ENCODE data around the gene GPR61.

Gene GPR61, protein sequence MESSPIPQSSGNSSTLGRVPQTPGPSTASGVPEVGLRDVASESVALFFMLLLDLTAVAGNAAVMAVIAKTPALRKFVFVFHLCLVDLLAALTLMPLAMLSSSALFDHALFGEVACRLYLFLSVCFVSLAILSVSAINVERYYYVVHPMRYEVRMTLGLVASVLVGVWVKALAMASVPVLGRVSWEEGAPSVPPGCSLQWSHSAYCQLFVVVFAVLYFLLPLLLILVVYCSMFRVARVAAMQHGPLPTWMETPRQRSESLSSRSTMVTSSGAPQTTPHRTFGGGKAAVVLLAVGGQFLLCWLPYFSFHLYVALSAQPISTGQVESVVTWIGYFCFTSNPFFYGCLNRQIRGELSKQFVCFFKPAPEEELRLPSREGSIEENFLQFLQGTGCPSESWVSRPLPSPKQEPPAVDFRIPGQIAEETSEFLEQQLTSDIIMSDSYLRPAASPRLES

DNA sequence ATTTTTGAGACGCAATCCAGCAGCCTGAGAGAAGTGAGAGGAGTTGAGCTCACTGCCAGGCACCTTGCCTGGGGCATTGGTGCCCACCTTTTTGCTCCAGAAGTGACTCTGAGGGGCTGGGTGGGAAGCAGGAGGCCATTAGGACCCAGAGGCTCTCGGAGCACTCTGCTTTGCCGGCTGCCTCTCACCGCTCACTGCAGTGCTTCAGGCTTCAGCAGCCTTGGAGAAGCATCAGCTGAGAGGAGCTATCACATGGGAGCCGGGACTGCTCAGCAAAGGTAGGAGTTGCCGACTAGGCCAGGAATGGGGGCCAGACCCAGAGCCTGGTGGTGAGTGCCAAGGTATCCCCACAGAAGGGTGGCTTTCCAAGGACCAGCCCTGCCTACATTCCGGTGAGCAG lies at the start of gene GPR61:
Gene GPR61 (plus strand): TSS at position 197 of the 400 bp plus-strand sequence. CDS start 3,151 bp downstream, outside the sequence.
- no peak for DNase-seq

DNA sequence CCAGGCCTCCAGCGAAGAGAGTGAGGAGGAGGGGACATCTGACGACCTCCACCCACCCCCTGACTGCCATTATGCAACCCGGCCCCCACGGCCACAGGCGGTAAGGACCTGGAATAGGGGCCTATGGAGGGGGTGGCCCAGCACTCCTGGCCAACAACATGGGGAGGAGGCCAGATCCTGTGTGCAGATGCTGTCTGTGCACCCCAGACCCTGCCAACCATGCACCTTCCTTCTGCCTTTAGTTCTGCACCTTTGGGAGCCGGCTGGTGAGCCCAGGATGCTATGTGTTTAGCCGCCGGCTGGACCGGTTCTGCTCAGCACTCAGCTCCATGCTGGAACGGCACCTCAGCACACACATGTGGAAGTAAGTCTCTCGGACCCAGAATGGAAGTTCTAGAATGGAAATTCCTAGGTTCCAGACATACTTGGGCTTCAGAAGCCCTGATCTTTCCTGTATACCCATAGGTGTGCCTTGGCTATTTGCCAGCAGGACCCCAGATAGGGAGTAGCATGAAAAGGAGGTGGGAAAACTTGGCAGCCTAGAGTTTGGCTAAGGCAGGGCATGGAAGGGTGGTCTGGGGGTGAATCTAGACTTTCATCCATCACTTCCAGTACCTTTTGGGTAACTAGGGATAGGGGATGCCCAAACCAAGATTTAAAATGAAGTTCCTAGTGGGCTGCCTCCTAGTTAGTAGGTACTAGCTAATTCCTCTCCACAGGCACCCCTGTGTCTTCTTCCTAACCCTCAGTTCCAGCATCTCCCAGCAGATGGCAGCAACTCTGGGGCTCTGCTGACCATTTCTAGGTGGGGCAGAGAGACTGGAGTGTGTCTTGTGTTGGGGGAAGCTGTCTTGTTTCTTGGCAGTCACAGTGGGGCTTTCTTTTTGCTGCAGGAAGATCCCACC lies 49.4 kb upstream of the GPR61 start:
- no peak for DNase-seq

DNA sequence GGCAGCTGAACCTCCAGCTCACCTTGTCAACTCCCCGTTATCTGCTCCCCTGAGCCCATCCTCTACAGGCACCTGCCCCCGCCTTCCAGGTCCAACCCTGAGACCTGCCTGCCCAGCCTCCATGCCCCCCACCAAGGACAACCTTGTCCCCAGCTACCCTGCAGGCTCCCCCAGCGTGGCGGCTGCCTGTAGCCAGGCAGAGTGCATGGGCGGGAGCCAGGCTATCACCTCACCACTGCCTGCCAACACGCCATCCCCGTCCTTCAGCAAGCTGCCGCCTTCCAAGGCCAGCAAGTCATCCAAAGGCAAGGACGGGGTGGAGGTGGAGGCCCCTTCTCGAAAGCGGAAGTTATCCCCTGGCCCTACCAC lies 48.8 kb upstream of the GPR61 start:
- DNase-seq = no peak

DNA sequence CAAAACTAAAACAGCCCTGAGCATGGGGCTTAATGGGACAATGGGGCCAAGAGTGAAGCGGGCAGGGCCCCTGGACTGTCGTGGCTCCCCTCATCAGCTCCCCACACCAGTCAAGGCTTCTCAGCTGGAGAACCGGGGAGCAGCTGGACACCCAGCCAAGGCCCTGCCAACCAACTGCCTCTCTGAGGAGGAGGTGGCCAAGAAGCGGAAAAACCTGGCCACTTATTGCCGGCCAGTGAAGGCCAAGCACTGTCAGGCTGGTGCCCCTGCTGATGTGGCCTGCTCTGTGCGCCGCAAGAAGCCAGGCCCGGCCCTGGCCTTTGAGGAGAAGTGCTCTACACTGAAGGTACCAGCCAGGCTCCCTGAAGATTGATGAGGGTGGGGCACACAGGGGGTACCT lies 48.3 kb upstream of the GPR61 start:
- DNase-seq = no peak

DNA sequence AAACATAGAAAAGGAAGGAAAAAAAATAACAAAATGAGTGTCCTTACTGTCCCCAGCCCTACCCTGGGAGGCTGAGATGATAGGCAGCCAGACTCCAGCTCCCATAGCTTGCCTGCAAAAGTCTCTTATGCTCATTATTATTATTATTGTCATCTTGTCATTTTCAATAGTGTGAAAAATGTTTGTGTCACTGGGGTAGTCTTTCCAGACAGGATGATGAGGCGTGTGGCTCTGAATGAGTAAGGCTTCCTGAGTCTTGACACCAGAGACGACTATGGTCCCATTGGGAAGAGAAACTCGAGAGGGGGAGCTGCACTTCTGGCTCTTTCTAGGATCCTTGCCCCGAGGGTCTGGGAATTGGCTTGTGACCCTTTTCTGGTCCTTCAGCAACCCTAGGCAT lies 46.9 kb upstream of the GPR61 start:
- no peak for DNase-seq

DNA sequence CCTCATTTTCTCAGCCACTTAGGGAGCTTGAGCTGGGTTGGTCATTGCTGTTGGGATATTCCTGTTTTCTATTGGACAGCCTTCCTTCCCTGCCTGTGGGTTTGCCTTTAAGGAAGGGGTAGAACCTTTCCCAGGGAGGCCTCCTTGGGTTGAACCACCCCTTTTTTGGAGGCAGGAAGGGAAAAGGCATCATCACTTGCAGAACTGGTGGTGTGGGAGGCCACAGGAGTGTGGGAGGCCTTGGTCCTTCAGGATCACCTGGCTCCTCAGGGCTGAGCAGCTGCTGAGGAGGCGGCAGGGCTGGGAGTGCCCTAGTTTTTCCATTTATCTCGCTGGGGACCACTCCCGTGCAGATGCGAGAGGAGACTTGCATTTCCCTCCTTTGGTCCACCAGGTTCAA lies 46.4 kb upstream of the GPR61 start:
- DNase-seq = no peak

DNA sequence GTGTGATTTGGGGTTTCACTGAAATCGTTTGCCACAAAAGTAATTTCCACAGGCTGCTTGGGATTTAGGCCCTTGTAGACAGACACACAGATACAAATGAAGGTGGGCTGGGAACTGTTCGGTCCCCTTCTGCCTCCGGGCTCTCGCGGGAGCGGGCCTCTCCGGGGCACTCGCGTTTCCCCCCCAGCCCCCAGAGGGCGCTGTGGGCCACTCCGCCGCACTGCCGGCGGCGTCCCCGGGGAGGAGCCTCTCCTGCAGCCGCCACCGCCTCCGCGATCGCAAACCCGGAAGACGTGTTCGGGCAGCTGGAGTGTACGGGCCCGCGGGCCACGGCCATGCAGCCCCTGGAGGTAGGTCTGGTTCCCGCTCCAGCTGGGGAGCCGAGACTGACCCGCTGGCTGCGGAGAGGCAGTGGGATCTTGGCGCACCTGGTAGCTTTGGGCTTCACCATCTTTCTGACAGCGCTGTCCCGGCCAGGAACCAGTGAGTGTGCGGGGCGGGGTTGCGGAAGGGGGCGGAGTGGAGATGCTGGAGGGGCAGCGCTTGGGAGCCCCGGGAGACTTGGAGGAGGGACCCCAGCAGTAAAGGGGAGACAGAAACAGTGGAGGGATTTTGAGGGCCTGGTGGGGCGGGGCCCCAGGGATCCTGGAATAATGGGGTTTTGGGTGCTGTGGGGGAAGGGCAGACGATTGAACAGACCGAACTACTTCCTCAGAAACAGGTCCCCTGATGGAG lies 45.7 kb upstream of the GPR61 start, which contains the start of gene CYB561D1:
Gene CYB561D1 (plus strand): TSS at position 290 of the 735 bp plus-strand sequence. CDS start 46 bp downstream, at position 336.
- peak; percentile 72 for DNase-seq

DNA sequence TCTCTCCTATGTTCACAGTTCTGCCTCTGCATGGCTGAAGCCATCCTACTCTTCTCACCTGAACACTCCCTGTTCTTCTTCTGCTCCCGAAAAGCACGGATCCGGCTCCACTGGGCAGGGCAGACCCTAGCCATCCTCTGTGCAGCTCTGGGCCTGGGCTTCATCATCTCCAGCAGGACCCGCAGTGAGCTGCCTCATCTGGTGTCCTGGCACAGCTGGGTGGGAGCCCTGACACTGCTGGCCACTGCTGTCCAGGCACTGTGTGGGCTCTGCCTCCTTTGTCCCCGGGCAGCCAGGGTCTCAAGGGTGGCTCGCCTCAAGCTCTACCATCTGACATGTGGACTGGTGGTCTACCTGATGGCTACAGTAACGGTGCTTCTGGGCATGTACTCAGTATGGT lies 43.9 kb upstream of the GPR61 start:
- DNase-seq = no peak

DNA sequence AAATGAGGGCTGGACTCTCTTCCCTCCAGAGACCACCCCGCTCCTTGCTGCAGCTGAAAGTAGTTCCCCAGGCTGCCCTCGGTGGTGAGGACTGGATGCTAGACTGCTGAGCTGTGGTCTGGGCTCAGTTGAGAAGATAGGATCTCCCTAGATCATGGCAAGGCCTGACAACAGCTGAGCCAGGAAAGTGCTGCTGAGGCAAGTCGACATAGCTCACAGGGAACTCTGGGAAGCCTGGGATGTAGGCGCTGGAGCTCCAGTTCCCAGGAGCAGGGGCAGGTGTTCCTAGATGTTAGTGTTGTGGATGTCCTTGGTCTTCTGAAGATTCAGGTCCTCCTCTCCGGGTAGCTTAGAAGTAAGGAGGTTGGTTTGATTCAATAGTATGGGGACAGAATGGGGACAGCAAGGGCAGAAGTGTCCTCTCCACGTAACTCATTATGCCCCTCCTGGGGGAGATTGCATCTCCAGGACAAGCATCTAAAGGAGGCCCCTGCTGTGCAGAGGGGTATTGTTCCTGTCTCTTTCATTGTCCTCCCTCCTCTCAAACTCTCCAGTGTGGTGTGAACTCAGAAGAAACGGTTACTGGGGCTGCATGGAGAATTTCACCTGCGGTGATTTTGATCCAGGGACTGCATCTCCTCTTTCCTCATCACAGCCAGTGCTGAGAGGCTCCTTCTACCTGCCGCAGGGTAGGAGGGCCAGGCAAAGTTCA lies 42.1 kb upstream of the GPR61 start:
- no peak for DNase-seq

DNA sequence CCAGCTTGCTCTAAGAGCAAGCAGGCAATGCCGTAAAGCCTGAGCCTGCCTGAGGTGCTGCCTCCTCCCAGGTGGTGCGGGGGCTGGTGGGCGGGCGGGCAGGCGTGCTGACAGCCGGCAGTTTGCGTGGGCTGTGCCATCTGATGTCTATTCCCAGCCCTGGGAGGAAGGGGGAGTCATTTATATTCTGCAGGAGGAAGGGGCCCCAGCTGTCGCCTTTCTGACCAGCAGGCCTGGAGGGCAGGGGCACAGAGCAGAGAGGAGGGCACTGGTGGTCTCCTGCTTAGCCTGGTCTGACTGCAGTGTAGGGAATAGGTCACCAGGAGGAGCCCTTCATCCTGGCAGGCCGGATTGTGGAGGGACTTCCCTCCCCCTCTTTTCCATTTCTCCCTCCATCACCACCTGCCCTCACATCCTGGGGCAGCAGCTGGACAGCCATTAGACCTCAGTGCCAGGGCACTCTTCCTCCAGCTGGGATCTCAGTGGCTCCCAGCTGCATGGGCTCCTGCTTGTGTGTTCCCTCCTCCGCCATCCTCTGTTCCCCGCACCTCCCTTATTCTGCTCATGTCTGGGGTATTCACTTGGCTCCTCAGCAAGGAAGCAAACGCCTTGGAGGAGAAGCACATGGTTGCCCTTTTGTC lies 41.4 kb upstream of the GPR61 start:
- no peak for DNase-seq

DNA sequence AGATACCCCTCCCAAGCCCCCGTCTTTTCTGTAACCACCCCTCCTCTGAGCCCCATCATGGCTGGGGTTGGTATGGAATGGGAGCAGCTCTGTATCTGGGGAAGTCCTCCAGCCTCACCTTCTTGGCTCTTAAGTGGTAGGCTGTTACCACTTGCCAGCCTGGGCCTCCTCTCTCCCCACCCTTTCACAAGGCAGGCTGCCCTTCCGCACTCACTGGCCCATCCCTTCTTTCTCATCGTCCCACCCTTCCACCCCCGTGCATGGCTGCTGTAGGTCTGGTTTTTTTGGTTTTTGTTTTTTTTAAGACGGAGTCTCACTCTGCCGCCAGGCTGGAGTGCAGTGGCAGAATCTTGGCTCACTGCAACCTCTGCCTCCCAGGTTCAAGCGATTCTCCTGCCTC lies 40.6 kb upstream of the GPR61 start:
- no peak for DNase-seq

DNA sequence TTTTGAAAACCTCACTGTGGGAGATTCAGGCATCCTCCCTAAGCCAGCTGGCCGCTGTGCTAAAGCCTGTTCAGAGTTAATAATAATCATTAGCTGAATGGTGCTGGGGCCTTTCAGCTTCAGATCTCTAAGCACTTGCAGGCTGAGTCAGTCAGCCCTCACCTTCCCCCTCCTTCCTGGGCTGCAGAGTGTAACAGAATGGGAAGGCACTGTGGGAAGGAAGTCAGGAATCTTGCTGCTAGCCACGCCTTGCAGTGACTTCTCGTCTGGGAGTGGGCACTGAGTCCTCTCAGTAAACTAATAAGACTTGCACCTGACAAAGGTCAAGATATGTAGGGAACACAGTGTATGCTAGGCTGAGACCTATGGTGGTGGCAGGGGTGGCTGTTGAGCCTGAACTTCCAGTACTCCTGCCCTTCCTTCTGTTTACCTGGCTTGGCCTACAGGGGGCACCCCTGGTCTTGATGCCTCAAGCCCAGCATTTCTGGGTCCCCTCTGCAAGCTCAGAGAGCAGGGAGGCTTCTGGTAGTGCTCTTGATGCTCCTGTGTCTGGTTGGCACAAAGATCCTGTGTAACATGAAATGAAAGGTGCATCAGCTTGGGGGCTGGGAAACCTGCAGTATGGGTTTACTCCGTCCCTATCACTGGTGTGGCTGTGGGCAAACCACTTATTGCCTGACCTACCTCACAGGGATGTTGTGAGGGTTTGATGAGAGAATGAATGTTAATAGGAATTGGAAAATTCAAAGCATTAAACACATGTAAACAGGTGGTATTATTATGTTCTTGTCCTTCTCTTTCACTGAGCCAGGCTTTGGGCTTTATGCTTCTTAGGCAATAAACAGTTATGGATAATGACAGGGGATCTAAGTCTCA lies 39.8 kb upstream of the GPR61 start:
- DNase-seq = no peak

DNA sequence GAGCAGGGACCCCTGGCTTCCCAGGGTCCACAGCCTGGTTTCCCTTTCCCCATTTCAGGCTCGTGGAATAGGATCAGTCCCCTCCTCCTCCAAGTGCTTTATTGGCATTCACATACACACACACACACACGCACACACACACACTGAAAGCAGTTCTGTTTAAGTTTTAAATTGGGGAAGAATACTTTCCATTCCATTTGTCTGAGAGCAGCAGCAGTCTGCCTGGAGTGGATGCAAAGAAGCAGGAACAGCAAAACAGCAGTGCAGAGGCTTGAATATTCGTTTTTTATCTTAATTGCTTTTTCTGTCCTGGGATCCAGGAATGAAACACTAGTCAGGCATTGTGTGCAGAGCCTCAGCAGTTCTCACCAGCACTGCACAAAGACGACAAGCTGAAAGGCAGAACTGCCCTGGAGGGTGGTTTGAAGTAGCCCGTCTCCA lies 38.7 kb upstream of the GPR61 start:
- DNase-seq = no peak

DNA sequence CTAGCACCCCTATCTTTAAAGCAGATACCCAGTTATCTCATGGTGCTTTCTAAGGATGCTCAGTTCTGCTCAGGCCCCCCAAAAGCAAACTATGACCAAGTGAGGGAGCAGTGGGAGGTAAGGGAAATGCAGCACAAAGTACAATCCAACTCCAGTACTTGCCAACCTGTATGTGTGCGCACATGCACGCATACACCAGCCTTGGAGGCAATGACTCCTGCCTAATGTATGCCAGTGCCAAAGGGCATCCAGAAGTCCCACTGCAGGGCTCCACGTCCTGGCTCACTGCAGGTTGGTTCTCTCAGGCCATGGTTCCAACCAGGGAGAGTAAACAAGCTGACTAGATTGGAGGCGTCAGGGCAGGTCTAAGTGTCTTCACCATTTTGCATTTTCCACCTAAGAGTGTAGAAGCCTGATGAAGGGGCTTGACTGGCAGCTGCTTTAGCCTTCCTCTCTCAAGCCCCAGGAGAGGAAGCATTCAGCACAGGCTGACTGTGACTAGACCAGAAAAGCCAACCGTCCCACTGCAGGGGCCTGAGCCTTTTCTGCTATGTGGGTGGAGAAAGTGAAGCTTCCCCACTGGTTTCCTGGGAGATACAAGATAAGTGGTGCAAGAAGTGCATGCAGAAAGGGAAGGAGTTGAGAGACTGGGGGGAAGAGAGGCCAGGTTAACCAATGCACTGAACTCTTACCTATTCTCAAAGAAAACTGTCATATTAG lies 37.9 kb upstream of the GPR61 start:
- no peak for DNase-seq

DNA sequence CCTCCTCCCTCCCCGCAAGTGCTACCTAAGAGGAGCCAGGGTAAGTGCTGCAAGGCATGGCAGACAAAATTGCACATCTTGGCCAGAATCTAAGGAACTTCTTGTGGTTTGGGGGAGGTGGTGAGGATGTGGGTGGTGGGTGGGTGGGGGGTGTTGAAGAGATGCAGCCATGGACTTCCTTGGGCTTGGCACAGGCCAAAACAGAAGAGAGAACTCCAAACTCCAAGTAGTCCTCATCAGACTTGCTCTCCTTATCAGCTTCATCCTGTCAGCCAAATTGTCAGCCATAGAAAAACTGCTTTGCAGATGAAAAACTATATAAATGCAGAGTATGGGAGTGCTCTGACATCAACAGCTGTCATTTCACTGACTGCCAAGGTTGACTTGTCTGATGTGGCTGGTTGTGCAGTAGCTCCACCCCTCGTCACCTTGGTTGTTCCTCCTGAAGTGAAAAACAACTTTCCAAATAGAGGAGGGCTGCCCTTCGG lies 37.3 kb upstream of the GPR61 start:
- DNase-seq = no peak

DNA sequence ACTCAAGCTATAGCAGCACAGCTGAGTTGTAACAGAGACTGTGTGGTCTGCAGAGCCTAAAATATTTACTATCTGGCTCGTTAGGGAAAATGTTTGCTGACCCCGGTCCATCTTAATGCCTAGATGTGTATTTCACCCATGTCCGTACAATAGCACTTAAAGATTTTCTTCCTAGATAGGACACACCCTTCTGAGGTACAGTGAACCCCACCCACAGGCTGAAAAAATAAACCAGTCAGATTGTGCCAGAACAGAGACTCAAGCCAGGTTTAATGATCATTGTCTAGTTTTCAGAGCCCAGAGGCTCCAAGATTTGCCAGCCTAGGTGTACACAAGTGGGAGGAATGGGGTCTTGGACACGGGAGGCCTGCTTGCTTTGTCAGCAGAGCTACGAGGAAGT lies 35.7 kb upstream of the GPR61 start:
- no peak for DNase-seq

DNA sequence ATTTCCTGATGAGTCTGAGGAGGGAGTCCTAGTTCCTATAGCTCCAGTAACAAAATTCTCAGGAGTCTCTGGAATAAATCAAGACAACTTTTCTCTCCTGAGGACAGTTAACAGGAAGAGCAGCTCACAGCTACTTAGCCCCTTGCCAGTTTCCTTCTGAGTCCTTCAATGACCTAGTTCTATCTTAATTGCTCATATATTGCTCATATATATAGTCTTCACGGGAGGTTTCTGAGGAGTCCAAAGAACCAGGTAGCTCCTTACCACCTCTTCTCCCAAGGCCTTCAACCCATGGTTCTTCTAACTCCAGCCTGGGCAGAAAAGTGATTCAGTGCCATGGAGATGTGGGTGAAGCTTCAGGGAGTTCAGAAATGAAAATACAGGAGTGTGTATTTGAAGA lies 34.7 kb upstream of the GPR61 start:
- no peak for DNase-seq

DNA sequence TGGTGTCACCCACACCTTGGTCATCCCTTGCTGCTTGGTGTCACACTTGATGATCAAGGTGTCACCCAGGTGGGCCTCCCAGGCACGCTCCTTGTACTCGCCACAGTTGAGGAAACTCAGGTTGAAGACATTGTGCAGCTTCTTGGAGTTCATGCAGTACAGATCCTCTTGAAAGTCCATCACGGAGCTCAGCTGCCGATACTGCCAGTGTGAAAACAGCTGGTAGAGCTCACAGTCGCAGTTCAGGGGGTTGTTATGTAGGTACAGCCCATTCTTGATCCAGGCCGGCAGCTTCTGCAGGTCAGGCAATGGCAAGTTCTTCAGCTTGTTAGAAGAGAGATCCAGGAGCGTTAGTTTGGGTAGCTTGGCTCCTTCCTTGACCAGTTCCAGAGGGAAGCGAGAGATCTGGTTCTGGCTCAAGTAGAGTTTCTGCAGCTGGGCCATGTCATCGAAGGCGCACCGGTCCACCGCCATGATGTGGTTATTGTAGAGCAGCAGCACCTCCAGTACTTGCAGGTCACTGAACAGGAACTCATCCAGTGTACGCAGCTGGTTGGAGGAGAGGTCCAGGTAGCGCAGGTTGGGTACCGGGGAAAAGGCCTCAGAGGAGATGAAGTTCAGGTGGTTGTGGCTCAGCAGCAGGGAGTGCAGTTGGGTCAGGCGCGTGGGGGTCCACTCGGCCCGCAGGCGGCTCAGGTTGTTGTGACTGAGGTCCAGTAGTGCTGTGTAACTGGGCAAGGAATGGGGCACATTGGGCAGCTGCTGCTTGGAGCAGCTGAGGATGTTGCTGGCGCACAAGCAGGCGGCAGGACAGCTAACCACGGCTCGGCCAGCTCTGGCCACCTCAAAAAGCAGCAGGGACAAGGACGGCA lies 31.4 kb upstream of the GPR61 start:
- no peak for DNase-seq

DNA sequence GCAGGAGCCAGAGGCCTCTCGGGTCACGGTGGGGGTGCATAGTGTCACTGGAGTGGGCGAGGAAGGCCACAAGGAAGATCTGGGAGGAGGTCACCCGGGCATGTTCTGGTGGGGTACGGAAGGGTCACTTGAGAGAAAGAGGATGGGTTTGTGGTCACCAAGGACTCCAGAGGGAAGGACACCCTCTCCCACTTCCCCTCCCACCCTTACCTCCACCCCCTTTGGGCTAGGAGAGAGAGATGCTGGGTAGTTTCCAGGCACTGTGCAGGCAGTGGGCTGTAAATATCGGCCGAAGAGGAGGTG lies 30.8 kb upstream of the GPR61 start:
- DNase-seq = no peak
